GM19463 (cell line): ENCODE data around the gene SVBP.
"Not testable (repeated sequence)": the region's sequence is repeated elsewhere in the genome, so short reads cannot be mapped to it uniquely, and the experiment has no call there.

Experiments used
- ATAC-seq: cut with Tn5 transposase; IDR thresholded peaks from one replicate; pipeline ENCODE4 v1.9.1; 2021; ENCODE audit warnings: mild to moderate bottlenecking, moderate library complexity; ENCODE audit not compliant: unreplicated experiment

Gene SVBP

GRCh38 chr1:42841440-42842147, 24.4 kb upstream of the SVBP start:
- no peak for ATAC-seq

- no peak for ATAC-seq
Observed at GRCh38 chr1:42841010-42841409, 23.8 kb upstream of the SVBP start.

- no peak for ATAC-seq
Observed at GRCh38 chr1:42838482-42839190, 21.4 kb upstream of the SVBP start.

GRCh38 chr1:42837709-42838108, 20.5 kb upstream of the SVBP start:
- ATAC-seq, result no peak

GRCh38 chr1:42835422-42835821, 18.2 kb upstream of the SVBP start:
- ATAC-seq, result no peak

GRCh38 chr1:42834803-42835202, 17.6 kb upstream of the SVBP start:
- no peak for ATAC-seq

GRCh38 chr1:42833981-42834380, 16.8 kb upstream of the SVBP start:
- no peak for ATAC-seq

GRCh38 chr1:42832641-42833240, 15.5 kb upstream of the SVBP start:
- ATAC-seq, result no peak

- no peak for ATAC-seq
Observed at GRCh38 chr1:42831273-42831672, 14.1 kb upstream of the SVBP start.

- no peak for ATAC-seq
Observed at GRCh38 chr1:42830631-42831030, 13.4 kb upstream of the SVBP start.

GRCh38 chr1:42825036-42825851, 8.0 kb upstream of the SVBP start:
- ATAC-seq, result no peak

GRCh38 chr1:42824481-42825035, 7.4 kb upstream of the SVBP start:
- ATAC-seq, result no peak

GRCh38 chr1:42822800-42823392, 5.7 kb upstream of the SVBP start:
- ATAC-seq, result no peak

- ATAC-seq, result no peak
Observed at GRCh38 chr1:42821690-42822089, 4.5 kb upstream of the SVBP start.

GRCh38 chr1:42820813-42821212, 3.6 kb upstream of the SVBP start:
- ATAC-seq, result no peak

GRCh38 chr1:42817976-42818375, 779 bp upstream of the SVBP start:
- no peak for ATAC-seq

- no peak for ATAC-seq
Observed at GRCh38 chr1:42817440-42817767, 207 bp upstream of the SVBP start.

GRCh38 chr1:42815941-42816584, 1.1 kb downstream of the SVBP start:
- ATAC-seq, result no peak

- not testable (repeated sequence) for ATAC-seq
Observed at GRCh38 chr1:42814815-42815214, 2.4 kb downstream of the SVBP start.

GRCh38 chr1:42807056-42807668, 10.0 kb downstream of the SVBP start:
- ATAC-seq, result no peak
